SU-DHL-6 (cell line): Measurements from ENCODE around the gene USP14.

ENCODE experiments used
- H2AFZ ChIP-seq: fragments of 200-600 bp; sonication (generic); 2 replicates; pipeline ENCODE4 v1.6.1; 2014; ENCODE audit warnings: low read depth, mild to moderate bottlenecking, moderate library complexity, mixed read lengths, antibody characterized with exemption, low read length; ENCODE audit not compliant: severe bottlenecking
- H3F3A ChIP-seq: fragments of 200-600 bp; shearing (Covaris generic); 2 replicates; pipeline ENCODE4 v1.6.0; 2016; ENCODE audit warnings: antibody characterized with exemption, mild to moderate bottlenecking; ENCODE audit not compliant: insufficient read depth
- H3K27ac ChIP-seq: fragments of 200-600 bp; sonication (generic); 2 replicates; pipeline ENCODE4 v1.5.1; 2016; ENCODE audit warnings: low read depth, mild to moderate bottlenecking, low read length, moderate library complexity, mixed read lengths
- H3K27me3 ChIP-seq: fragments of 200-600 bp; sonication (generic), shearing (Covaris generic); 2 replicates; pipeline ENCODE4 v1.6.0; 2014; ENCODE audit warnings: mild to moderate bottlenecking, low read length
- H3K36me3 ChIP-seq: fragments of 200-600 bp; sonication (generic); 2 replicates; pipeline ENCODE4 v1.6.1; 2014; ENCODE audit warnings: mild to moderate bottlenecking, low read length, mixed read lengths
- H3K4me2 ChIP-seq: fragments of 300-600, 200-600 bp; shearing (Covaris generic), sonication (generic); 2 replicates; pipeline ENCODE4 v1.6.0; 2014; ENCODE audit warnings: low read length, low read depth, mild to moderate bottlenecking; ENCODE audit not compliant: poor library complexity, severe bottlenecking
- H3K4me3 ChIP-seq: fragments of 200-600 bp; sonication (generic); 2 replicates; pipeline ENCODE4 v1.5.1; 2014; ENCODE audit warnings: antibody characterized with exemption, low read length, mild to moderate bottlenecking, mixed read lengths; ENCODE audit not compliant: insufficient read depth, poor library complexity, severe bottlenecking
- H3K79me2 ChIP-seq: fragments of 200-600 bp; sonication (generic); 2 replicates; pipeline ENCODE4 v1.6.1; 2014; ENCODE audit warnings: mild to moderate bottlenecking, low read length, moderate library complexity; ENCODE audit not compliant: insufficient read depth
- H3K9ac ChIP-seq: fragments of 200-600 bp; sonication (generic); 2 replicates; pipeline ENCODE4 v1.7.0; 2014; ENCODE audit warnings: mild to moderate bottlenecking, low read length
- H3K9me2 ChIP-seq: fragments of 200-600 bp; sonication (generic); replicated peaks from 2 replicates; pipeline ENCODE4 v1.6.1; 2014; ENCODE audit warnings: low read length; ENCODE audit not compliant: insufficient read depth
- H3K9me3 ChIP-seq: fragments of 200-600 bp; sonication (generic); 2 replicates; pipeline ENCODE4 v1.6.1; 2014; ENCODE audit warnings: low read length, mixed read lengths; ENCODE audit not compliant: insufficient read depth
- H4K20me1 ChIP-seq: fragments of 200-600 bp; sonication (generic); 2 replicates; pipeline ENCODE4 v1.6.1; 2014; ENCODE audit warnings: low read depth, mild to moderate bottlenecking, antibody characterized with exemption, low read length, moderate library complexity, mixed read lengths
- EZH2phosphoT487 ChIP-seq: fragments of 200-600 bp; sonication (generic), shearing (Covaris generic); conservative IDR thresholded peaks from 2 replicates; pipeline ENCODE4 v1.6.1; 2018; ENCODE audit warnings: mild to moderate bottlenecking, antibody characterized with exemption, low read length, moderate library complexity, mixed read lengths
- TF ChIP-seq, protein P1 (sequence below): fragments of 200-600 bp; sonication (generic); IDR thresholded peaks from one replicate; pipeline ENCODE4 v1.5.1; 2017; ENCODE audit warnings: antibody characterized with exemption, mild to moderate bottlenecking, low read length, moderate library complexity; ENCODE audit not compliant: insufficient read depth, poor library complexity, severe bottlenecking

Gene USP14

DNA sequence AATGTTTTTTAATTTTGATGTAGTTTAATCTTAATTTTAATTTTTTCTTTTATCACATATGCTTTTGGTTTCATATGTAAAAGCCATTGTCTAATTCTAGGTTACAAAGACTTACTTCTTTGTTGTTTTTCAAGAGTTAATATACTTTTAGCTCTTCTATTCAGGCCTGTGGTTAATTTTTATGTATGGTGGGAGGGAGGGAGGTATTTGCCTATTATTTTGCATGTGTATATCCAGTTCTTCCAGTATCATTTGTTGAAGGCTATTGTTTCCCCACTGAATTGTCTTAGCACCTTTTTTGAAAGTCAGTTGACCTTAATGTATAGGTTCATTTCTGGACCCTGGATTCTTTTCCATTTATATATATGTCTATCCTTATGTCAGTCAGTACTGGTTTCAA, 23.4 kb downstream of the USP14 start:
- Histone ChIP-seq H2AFZ (no peak overlapping the region), H3F3A (no peaks in the 10 kb centered on the region), H3K79me2 (peaks cover 33% of the 10 kb centered on the region), H3K4me2 (no peak overlapping the region), H4K20me1 (no peaks in the 10 kb centered on the region), H3K36me3 (peaks cover 26% of the 10 kb centered on the region; the same call in 1 of the 2 replicates), H3K27ac (no peak overlapping the region), H3K9me2 (no peaks in the 10 kb centered on the region), H3K9me3 (no peaks in the 10 kb centered on the region), H3K27me3 (no peaks in the 10 kb centered on the region), H3K9ac (no peak overlapping the region), H3K4me3 (no peak overlapping the region)
- TF ChIP-seq, protein P1, sequence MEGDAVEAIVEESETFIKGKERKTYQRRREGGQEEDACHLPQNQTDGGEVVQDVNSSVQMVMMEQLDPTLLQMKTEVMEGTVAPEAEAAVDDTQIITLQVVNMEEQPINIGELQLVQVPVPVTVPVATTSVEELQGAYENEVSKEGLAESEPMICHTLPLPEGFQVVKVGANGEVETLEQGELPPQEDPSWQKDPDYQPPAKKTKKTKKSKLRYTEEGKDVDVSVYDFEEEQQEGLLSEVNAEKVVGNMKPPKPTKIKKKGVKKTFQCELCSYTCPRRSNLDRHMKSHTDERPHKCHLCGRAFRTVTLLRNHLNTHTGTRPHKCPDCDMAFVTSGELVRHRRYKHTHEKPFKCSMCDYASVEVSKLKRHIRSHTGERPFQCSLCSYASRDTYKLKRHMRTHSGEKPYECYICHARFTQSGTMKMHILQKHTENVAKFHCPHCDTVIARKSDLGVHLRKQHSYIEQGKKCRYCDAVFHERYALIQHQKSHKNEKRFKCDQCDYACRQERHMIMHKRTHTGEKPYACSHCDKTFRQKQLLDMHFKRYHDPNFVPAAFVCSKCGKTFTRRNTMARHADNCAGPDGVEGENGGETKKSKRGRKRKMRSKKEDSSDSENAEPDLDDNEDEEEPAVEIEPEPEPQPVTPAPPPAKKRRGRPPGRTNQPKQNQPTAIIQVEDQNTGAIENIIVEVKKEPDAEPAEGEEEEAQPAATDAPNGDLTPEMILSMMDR, result no peak
- no peak for TF ChIP-seq EZH2phosphoT487

DNA sequence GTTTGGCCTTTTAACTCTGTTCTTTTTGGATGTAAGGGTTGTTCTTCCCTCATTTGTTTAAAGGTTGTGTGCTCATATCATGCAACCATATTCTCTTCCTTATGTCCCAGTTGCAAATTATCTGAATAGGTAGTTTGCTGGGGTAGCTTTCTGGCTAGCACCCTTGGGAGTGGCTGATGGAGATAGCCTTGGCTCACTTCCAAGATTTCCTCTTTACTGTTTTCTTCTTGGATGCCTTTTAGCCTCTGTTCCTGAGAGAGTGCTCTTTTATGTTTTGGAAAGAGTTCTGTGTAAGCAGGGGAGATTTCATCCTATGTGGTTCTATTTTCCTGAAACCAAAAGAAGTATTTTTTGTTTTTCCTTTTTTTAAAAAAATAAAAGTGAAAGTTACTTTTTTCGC, 25.4 kb downstream of the USP14 start:
- no peaks in the 10 kb centered on the region for H3K9me3 ChIP-seq
- no peak for TF ChIP-seq EZH2phosphoT487
- TF ChIP-seq, protein P1, result no peak
- H3K27ac ChIP-seq, result no peak overlapping the region
- no peak overlapping the region for H3K9ac ChIP-seq
- H3F3A ChIP-seq, result no peaks in the 10 kb centered on the region
- H3K4me3 ChIP-seq, result no peak overlapping the region
- H3K4me2 ChIP-seq, result no peak overlapping the region
- peaks cover 38% of the 10 kb centered on the region for H3K79me2 ChIP-seq
- H3K27me3 ChIP-seq, result no peaks in the 10 kb centered on the region
- H4K20me1 ChIP-seq, result 0 out of 2 replicates have a peak, but pooled peaks cover 8% of the 10 kb centered on the region
- H3K36me3 ChIP-seq, result peaks cover 21% of the 10 kb centered on the region; the same call in 1 of the 2 replicates
- H2AFZ ChIP-seq, result no peak overlapping the region
- no peaks in the 10 kb centered on the region for H3K9me2 ChIP-seq

DNA sequence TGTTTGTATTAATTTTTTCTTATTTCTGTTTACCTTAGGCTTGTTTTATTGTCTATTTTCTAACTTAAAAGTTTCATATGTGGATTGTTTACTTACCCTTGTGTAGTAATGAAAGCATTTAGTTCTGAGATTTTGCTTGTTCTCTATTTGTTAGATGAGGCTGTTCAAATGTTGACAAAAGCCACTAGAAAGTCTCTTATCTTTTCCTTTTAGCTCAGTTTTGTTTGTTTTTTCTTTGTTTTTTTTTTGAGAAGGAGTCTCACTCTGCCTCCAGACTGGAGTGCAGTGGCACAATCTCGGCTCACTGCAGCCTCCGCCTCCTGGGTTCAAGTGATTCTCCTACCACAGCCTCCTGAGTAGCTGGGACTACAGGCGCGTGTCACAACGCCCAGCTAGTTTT, 30.9 kb downstream of the USP14 start:
- no peak for TF ChIP-seq EZH2phosphoT487
- TF ChIP-seq, protein P1, result no peak
- no peak overlapping the region for H3K9ac ChIP-seq
- H3K4me2 ChIP-seq, result no peak overlapping the region
- peaks cover 61% of the 10 kb centered on the region for H3K79me2 ChIP-seq
- 0 out of 2 replicates have a peak, but pooled peaks cover 8% of the 10 kb centered on the region for H4K20me1 ChIP-seq
- H3K9me2 ChIP-seq, result no peaks in the 10 kb centered on the region
- H3K36me3 ChIP-seq, result peaks cover 5% of the 10 kb centered on the region; the same call in 1 of the 2 replicates
- H3K27me3 ChIP-seq, result no peaks in the 10 kb centered on the region
- no peak overlapping the region for H3K27ac ChIP-seq
- no peak overlapping the region for H2AFZ ChIP-seq
- H3F3A ChIP-seq, result no peaks in the 10 kb centered on the region
- no peak overlapping the region for H3K4me3 ChIP-seq
- no peaks in the 10 kb centered on the region for H3K9me3 ChIP-seq
